SKM-1 (cell line): ENCODE measurements around the gene MMS22L.
"Not testable (repeated sequence)": the region's sequence is repeated elsewhere in the genome, so short reads cannot be mapped to it uniquely, and the experiment has no call there.

Source experiments
- DNase-seq: peaks from one replicate; lab custom pipeline; 2025; ENCODE audit not compliant: unreplicated experiment; lab: John Stamatoyannopoulos, UW

The MMS22L gene

GRCh38 chr6:97231911-97232310 is 51.1 kb downstream of the MMS22L start:
- no peak for DNase-seq

GRCh38 chr6:97222903-97223302 is 60.1 kb downstream of the MMS22L start:
- no peak for DNase-seq

- no peak for DNase-seq
Measured at GRCh38 chr6:97218912-97219311, 64.1 kb downstream of the MMS22L start.

- no peak for DNase-seq
Measured at GRCh38 chr6:97215157-97215769, 67.8 kb downstream of the MMS22L start.

- DNase-seq = no peak
Measured at GRCh38 chr6:97214671-97215070, 68.3 kb downstream of the MMS22L start.

GRCh38 chr6:97207383-97207782 is 75.6 kb downstream of the MMS22L start:
- no peak for DNase-seq

- no peak for DNase-seq
Measured at GRCh38 chr6:97205966-97206365, 77.0 kb downstream of the MMS22L start.

- DNase-seq = no peak
Measured at GRCh38 chr6:97203343-97203742, 79.7 kb downstream of the MMS22L start.

DNA sequence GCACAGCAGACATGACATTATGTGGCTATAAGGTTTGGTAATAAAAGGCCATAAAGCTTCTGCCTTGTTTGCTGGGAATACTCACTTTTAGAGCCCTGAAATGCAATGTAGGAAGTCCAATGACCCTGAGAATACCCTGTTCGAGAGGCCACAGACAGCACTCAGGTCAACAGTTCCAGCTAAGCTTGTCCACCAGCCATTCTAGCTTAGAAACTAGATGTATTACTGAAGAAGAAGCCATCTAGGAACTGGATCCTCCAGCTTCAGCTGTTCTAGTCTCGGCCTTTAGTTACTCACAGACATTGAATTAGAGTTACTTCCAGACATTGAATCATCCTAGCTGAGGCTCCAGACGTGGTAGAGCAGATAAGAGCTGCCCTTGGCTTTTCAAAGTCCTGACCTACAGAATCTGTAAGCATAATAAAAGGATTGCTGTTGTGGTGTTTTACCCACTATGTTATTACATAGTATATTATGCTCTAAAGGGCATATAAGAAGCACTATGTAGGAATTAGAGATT is 84.9 kb downstream of the MMS22L start:
- DNase-seq = no peak

GRCh38 chr6:97195117-97195516 is 87.9 kb downstream of the MMS22L start:
- no peak for DNase-seq

GRCh38 chr6:97189767-97190166 is 93.2 kb downstream of the MMS22L start:
- no peak for DNase-seq

DNA sequence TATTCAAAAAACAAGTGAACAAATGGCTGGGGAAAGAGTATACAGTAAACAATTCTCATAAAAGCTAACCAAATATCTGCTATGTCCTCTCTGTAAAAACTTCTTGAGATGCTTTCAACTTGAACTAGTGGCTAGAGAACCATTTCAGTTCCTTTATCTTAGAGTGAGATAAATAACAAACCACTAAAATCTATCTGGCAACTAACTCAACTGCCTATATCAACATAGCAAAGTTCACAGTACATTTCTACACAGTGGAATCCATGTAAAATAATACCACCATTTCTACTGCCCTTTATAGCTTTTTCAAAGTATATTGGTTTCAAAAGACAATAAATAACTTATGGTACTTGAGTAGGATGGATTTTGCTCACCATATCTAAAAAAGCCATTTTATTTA is 95.1 kb downstream of the MMS22L start:
- no peak for DNase-seq

GRCh38 chr6:97186416-97186999 is 96.5 kb downstream of the MMS22L start:
- DNase-seq = peak; percentile 50

DNA sequence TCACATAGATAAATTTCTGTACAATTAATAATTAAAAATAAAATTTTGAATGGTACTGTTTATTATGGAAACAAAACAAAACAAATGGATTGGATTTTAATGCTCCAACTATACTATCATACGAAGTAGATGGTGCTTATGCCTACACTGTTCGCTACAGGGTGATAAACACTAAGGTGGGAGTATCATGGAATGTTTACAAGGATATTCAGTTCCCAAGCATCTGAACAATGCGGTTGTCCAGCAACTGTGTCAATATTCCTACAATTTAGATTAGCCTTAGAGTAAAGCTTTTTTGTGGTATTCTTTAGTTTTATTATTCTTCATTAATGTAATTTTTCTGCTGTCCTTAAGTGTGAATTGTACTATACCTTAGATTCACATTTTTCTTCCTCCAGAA is 105.1 kb downstream of the MMS22L start:
- no peak for DNase-seq

DNA sequence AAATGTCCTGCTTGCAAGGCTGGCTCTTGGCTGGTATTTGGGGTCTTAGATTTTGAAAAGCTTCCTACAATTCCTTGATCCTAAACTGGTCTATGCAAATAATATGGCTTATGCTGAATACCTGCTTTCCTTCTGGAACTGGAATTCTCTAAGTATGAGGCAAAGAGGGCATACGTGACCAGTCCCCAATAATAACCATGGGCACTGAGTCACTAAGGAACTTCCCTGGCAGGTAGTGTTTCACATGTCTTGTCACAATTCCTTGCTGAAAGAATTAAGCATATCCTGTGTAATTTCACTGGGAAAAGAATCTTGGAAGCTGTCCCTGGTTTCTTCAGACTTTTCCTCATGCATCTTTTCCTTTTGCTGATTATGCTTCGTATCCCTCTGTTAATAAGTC is 106.5 kb downstream of the MMS22L start:
- no peak for DNase-seq

DNA sequence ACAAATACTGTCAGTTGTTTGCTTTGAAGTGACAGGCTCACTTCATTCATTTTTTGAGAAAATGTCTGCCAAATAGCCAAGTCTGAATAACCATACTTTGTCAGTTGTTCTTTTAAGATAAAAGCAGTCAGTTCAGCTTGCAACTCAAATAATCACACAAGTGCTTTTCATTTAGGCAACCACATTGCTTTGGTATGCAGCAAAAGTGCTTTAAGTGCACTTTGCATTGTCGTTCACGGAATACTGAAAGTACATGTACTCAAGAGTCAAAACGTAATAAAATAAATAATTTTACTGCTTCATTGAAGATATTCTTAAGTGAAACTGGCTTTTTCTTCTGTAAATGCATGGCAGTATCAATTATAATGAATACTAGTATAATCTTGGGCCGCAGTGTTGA is 107.2 kb downstream of the MMS22L start:
- no peak for DNase-seq

- no peak for DNase-seq
Measured at GRCh38 chr6:97174471-97174870, 108.5 kb downstream of the MMS22L start.

DNA sequence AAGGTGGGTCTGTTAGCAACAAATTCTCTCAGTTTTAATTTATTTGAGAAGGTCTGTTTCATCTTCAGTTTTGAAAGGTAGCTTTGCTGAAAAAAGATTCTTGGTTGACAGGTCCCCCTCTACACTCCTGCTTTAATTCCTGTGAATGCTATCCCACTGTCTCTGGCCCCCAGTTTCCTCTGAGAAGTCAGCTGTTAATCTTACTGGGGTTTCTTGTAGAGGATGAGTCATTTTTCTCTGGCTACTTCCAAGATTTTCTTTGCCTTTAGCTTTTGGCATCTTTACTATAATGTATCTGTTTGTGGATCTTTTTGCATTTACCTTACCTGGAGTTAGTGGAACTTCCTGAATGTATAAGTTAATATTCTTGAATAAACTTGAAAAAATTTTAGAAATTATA is 122.7 kb downstream of the MMS22L start:
- DNase-seq = no peak

- not testable (repeated sequence) for DNase-seq
Measured at GRCh38 chr6:97155447-97155846, 127.6 kb downstream of the MMS22L start.

DNA sequence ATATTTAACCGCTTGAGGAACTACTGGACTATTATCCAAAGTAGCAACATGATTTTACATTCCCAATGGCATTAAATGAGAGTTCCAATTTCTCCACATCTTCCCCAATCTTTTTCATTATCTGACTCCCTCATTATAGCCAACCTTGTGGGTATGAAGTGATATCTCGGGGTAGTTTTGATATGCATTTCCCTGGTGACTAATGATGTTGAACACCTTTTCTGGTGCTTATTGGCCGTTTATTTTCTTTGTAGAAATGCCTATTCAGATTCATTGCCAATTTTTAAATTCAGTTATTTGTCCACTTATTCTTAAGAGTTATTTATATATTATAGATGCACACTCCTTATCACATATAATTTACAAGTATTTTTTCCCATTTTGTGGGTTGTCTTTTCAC is 129.0 kb downstream of the MMS22L start:
- no peak for DNase-seq

GRCh38 chr6:97151601-97152000 is 131.4 kb downstream of the MMS22L start:
- no peak for DNase-seq

DNA sequence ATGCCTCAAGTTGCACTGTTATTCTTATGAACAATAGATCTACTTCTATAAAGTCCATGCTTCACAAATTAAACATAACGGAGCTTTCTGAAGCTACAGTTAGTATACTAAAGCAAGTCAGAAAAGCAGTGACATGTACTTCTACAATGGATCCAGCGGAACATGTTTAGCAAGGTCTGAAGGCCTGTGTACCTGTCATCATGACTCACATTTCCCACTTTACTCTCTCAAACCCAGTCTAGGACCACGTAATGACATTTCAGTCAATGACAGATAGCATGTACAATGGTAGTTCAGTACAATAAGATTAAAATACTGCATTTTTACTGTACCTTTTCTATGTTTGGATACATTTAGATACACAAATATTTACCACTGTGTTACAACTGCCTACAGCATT is 132.1 kb downstream of the MMS22L start:
- no peak for DNase-seq

GRCh38 chr6:97147421-97147820 is 135.6 kb downstream of the MMS22L start:
- DNase-seq = no peak
